PFSK-1 (cell line): ENCODE results near the gene MDC1.

Experiments
- FOXP2 ChIP-seq: optimal IDR thresholded peaks from 2 replicates; pipeline ENCODE3; 2011; ENCODE audit warnings: borderline replicate concordance, control low read depth, inconsistent platforms; ENCODE audit not compliant: insufficient read depth; ENCODE audit errors: extremely low read length, extremely low read depth
- POLR2AphosphoS5 ChIP-seq: IDR thresholded peaks from 2 replicates; pipeline ENCODE4 v1.6.1; 2012; ENCODE audit warnings: low read depth, mild to moderate bottlenecking, control low read depth, low read length, moderate library complexity
- SIN3A ChIP-seq: IDR thresholded peaks from 2 replicates; pipeline ENCODE4 v1.6.1; 2012; ENCODE audit warnings: mild to moderate bottlenecking, low read length, moderate library complexity, borderline replicate concordance; ENCODE audit not compliant: insufficient read depth
- TAF1 ChIP-seq: IDR thresholded peaks from 2 replicates; pipeline ENCODE4 v1.6.1; 2012; ENCODE audit warnings: low read length, control low read depth, borderline replicate concordance; ENCODE audit not compliant: insufficient read depth
- TF ChIP-seq, protein P1 (sequence below), 2 experiments: IDR thresholded peaks; 2 replicates each; pipeline versions ENCODE4 v1.6.1 to v1.8.0; 2011 to 2012; ENCODE audit warnings: low read depth in 2 of 2, low read length in 2 of 2, control low read depth in 1 of 2, inconsistent platforms in 1 of 2, mild to moderate bottlenecking in 1 of 2, moderate library complexity in 1 of 2; ENCODE audit not compliant: insufficient read depth in 1 of 2

The MDC1 gene

DNA sequence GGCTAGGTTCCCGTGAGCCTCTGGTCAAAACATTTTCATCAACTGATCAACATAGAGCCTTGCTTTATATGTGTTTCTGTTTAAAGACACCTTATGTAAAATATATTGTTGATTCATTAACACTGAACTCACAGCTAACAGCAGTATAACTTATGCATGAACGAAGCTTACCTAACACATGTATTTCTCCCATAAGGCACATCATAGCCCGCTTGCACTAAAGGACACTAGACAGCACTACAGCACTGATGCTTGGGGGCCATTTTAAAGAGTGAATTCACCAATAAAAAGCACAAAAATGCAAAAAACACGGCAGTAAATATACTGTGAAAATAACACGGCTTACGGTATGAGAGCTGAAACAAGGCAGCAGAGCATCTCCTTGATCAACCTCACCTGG lies 21.5 kb upstream of the MDC1 start:
- TF ChIP-seq, protein P1, sequence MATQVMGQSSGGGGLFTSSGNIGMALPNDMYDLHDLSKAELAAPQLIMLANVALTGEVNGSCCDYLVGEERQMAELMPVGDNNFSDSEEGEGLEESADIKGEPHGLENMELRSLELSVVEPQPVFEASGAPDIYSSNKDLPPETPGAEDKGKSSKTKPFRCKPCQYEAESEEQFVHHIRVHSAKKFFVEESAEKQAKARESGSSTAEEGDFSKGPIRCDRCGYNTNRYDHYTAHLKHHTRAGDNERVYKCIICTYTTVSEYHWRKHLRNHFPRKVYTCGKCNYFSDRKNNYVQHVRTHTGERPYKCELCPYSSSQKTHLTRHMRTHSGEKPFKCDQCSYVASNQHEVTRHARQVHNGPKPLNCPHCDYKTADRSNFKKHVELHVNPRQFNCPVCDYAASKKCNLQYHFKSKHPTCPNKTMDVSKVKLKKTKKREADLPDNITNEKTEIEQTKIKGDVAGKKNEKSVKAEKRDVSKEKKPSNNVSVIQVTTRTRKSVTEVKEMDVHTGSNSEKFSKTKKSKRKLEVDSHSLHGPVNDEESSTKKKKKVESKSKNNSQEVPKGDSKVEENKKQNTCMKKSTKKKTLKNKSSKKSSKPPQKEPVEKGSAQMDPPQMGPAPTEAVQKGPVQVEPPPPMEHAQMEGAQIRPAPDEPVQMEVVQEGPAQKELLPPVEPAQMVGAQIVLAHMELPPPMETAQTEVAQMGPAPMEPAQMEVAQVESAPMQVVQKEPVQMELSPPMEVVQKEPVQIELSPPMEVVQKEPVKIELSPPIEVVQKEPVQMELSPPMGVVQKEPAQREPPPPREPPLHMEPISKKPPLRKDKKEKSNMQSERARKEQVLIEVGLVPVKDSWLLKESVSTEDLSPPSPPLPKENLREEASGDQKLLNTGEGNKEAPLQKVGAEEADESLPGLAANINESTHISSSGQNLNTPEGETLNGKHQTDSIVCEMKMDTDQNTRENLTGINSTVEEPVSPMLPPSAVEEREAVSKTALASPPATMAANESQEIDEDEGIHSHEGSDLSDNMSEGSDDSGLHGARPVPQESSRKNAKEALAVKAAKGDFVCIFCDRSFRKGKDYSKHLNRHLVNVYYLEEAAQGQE (IDR thresholded peaks at IDR 0.05; ENCODE audit: insufficient read depth in 1 of 2, low read depth in 2 of 2, low read length in 2 of 2): no peak
- TF ChIP-seq POLR2AphosphoS5 (no peak), FOXP2 (no peak), TAF1 (no peak), SIN3A (no peak)

DNA sequence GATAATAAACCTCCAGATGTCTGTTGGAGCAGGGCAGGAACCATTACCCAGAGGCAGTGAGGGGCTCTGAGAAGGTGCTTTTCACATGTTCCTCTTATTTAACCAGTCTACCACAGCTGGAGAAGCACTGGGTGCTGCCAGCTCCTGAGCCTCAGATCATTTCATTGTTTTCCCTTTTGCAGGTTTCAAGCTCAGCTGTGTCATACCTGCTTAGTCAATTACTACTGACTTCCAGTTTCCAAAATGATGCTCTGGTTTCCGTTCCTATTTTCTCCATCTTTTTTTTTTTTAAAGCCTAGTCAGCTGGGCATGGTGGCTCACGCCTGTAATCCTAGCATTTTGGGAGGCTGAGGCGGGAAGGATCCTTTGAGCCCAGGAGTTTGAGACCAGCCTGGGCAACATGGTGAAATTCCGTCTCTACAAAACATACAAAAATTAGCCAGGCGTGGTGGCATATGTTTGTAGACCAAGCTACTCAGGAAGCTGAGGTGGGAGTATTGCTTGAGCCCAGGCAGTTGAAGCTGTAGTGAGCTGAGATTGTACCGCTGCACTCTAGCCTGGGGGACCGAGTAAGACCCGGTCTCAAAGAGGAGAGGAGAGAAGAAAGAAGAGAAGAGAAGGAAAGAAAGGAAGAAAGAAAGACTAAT lies 18.7 kb upstream of the MDC1 start:
- TF ChIP-seq POLR2AphosphoS5 (no peak), TAF1 (no peak), SIN3A (no peak), FOXP2 (no peak)
- TF ChIP-seq, protein P1 (IDR thresholded peaks at IDR 0.05; ENCODE audit: insufficient read depth in 1 of 2, low read depth in 2 of 2, low read length in 2 of 2): no peak

DNA sequence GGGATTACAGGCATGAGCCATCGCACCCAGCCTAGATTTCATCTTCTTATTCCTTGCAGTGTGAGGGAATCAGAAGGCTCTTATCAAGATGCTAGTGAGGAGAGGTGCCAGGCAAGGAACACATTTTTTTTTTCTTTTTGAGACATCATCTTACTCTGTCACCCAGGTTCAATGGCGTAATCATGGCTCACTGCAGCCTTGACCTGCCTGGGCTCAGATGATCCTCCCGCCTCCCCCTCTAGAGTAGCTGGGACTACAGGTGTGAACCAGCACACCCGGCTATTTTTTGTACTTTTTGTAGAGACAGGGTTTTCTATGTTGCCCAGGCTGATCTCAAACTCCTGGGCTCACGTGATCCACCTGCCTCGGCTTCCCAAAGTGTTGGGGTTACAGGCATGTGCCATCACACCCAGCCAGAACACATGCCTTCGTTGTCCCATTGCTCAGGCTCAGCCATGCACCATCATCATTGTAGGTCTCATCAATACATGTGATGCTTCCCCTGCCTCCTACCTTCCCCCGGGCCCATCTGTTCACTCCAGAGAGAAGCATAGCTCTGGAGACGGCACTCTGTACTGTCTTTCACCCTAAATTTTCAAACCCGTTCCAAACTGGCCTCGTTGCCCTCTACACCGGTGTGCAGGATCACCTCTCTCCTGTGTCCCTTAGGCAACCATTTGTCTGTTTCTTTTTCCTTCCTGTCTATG lies 15.3 kb upstream of the MDC1 start:
- TF ChIP-seq, protein P1 (IDR thresholded peaks at IDR 0.05; ENCODE audit: insufficient read depth in 1 of 2, low read depth in 2 of 2, low read length in 2 of 2): no peak
- no peak for TF ChIP-seq POLR2AphosphoS5

DNA sequence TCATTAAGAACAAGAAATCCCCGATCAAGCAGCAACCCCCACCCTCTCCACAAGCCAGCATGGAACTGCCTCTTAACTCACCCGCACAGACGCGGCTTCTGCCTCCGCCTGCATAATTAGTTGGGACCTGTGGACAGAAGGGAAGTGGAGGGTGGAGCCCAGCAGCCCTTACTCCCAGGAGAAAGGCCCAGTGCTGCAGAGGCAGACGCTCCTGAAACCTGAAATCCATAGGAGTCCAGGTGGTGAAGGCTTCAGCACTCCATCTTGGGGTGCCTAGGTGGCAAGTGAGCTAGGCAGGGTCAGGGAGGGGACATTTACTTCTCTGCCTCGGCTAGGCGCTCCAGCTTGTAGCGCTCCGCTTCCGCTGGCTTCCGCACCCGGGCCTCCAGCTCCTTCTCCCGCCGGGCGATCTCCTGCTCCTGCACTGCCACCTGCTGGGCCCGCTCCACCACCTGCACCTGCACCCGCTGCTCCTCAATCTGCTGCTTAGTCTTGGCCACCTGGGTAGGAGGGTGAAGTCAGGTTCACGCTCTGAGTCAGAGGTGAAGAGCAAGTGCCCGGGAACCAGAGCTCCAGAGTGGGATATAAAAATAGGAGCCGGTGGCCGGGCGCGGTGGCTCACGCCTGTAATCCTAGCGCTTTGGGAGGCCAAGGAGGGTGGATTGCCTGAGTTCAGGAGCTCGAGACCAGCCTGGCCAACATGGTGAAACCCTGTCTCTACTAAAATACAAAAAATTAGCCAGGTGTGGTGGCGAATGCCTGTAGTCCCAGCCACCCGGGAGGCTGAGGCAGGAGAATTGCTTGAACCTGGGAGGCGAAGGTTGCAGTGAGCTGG lies 13.7 kb upstream of the MDC1 start:
- TF ChIP-seq POLR2AphosphoS5 (0 out of 2 replicates have a peak, but pooled peaks have one; percentile 12), FOXP2 (no peak)

DNA sequence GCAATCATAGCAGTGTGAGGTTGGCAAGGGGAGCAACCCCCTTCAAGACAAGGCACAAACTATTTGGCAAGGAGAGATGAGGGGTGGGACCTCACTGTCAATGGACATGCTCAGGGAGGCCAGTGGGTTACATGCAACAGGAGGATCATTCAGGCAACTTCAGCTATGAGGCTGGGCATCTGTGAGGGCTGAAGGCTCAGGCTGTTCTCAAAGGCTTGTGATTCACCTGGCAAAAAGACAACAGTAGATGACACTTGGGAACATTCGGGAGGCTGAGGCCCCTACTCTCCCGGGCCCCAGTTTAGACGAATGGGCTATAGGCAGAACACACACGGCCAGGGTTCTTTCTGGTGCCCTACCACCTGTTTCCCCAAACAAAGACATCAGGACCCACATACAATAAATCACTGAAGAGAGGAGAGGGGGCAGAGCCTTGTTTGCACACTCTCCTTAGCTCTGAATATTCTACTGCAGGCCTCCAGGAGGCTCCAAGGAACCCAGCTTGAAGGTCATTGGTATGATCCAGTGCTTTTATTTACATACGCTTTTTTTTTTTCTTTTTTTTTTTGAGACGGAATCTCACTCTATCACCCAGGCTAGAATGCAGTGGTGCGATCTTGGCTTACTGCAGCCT lies 11.0 kb upstream of the MDC1 start:
- no peak for TF ChIP-seq TAF1
- no peak for TF ChIP-seq POLR2AphosphoS5
- no peak for TF ChIP-seq SIN3A
- no peak for TF ChIP-seq FOXP2
- TF ChIP-seq, protein P1 (IDR thresholded peaks at IDR 0.05; ENCODE audit: insufficient read depth in 1 of 2, low read depth in 2 of 2, low read length in 2 of 2): no peak
